Type B pancreatic cell (in vitro differentiated cells): ENCODE data around the gene TCF7L2. TPM values are rescaled to one million over a fixed set of nuclear protein-coding genes. Genes with fewer than 3 reads are reported as not detected.
"Not testable (repeated sequence)": the region's sequence is repeated elsewhere in the genome, so short reads cannot be mapped to it uniquely, and the experiment has no call there.

Experiments used
- DNase-seq: peaks from one replicate; pipeline ENCODE4 v3.0.0; 2021; ENCODE audit warnings: mixed read lengths; ENCODE audit not compliant: unreplicated experiment; ENCODE audit errors: extremely low spot score
- H3K27ac Mint-ChIP-seq: 2 replicates; pipeline ENCODE4 v1.8.0; 2021; ENCODE audit warnings: mild to moderate bottlenecking, mixed read lengths
- H3K27me3 Mint-ChIP-seq: 2 replicates; pipeline ENCODE4 v1.8.0; 2021; ENCODE audit warnings: mixed read lengths
- H3K36me3 Mint-ChIP-seq: 2 replicates; pipeline ENCODE4 v1.8.0; 2021; ENCODE audit warnings: mixed read lengths
- H3K4me1 Mint-ChIP-seq: one replicate; pipeline ENCODE4 v1.8.0; 2021; ENCODE audit warnings: mixed read lengths; ENCODE audit not compliant: unreplicated experiment
- H3K4me3 Mint-ChIP-seq: 2 replicates; pipeline ENCODE4 v1.8.0; 2021; ENCODE audit warnings: mild to moderate bottlenecking, mixed read lengths
- H3K9me3 Mint-ChIP-seq: 2 replicates; pipeline ENCODE4 v1.8.0; 2021; ENCODE audit warnings: mixed read lengths
- total RNA-seq: library from RNA; stranded (reverse); gene quantifications from 2 replicates; pipeline ENCODE4 v1.2.1, GENCODE V29; 2021; ENCODE audit warnings: low replicate concordance
- TF ChIP-seq, protein P1 (sequence below): fragments of 200-600 bp; sonication (generic); conservative IDR thresholded peaks from 2 replicates; pipeline ENCODE4 v1.5.0; 2021; ENCODE audit warnings: antibody characterized with exemption, mild to moderate bottlenecking

Gene TCF7L2
- total RNA-seq, 1 donor from 2014 or later = 39.7 TPM

DNA sequence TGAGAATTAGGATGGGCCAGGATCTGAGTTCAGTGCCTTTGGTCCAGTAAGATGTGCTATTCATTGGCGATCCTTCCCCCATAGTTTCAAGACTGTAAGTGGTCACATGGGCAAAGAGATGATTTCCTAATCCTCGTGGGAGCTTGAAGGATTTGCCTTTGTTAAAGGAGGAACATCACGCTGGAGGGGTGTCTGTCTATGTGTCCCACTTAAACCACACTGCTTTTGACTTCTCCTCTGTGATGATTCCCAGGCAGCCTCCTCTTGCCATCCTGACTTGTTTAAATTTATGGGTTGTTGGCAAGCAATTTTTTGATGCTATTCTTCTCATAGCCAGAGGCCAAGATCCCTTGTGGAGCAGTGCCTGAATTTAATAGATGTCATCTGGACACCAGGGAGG is 154.0 kb downstream of the TCF7L2 start:
- Mint-ChIP-seq H3K36me3 (peaks cover 30% of the 10 kb centered on the region), H3K27me3 (no peaks in the 10 kb centered on the region), H3K9me3 (no peaks in the 10 kb centered on the region), H3K4me1 (peaks cover 60% of the 10 kb centered on the region), H3K27ac (no peak overlapping the region), H3K4me3 (no peak overlapping the region)
- TF ChIP-seq, protein P1, sequence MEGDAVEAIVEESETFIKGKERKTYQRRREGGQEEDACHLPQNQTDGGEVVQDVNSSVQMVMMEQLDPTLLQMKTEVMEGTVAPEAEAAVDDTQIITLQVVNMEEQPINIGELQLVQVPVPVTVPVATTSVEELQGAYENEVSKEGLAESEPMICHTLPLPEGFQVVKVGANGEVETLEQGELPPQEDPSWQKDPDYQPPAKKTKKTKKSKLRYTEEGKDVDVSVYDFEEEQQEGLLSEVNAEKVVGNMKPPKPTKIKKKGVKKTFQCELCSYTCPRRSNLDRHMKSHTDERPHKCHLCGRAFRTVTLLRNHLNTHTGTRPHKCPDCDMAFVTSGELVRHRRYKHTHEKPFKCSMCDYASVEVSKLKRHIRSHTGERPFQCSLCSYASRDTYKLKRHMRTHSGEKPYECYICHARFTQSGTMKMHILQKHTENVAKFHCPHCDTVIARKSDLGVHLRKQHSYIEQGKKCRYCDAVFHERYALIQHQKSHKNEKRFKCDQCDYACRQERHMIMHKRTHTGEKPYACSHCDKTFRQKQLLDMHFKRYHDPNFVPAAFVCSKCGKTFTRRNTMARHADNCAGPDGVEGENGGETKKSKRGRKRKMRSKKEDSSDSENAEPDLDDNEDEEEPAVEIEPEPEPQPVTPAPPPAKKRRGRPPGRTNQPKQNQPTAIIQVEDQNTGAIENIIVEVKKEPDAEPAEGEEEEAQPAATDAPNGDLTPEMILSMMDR = no peak
- DNase-seq = no peak

DNA sequence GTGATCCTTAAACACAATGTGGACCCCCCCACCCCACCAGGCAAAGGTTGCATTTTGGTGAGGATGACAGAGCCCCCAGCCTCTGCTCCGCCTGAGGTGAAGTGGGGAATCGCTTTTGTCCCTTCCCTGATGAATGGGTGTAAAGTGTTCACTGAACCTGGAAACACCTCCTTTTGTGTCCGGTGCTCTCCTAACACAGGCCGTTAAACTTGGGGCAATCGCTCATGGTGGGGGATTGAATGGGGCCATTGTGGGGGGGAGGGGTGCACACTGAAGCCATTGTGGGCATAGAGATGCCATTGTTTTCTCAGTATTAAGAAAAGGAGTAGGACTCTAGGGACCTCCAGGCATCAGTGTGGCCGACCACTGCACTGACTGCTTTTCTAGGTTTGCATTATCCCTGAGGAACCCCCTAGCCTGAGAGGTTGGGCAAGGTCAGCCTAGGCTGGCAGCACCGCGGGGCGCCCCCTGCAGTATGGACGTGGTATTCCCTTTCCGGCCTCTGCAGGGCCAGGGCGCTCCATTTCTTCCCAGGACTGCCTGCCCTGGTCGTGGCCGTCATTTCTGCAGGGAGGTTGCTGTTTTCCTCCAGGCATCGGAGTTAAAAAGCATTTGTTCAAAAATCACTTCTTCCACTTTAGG is 158.3 kb downstream of the TCF7L2 start:
- Mint-ChIP-seq H3K9me3 (no peaks in the 10 kb centered on the region), H3K27me3 (no peaks in the 10 kb centered on the region), H3K4me1 (peaks cover 57% of the 10 kb centered on the region), H3K4me3 (no peak overlapping the region), H3K36me3 (peaks cover 15% of the 10 kb centered on the region), H3K27ac (no peak overlapping the region)
- TF ChIP-seq, protein P1 = peak; percentile 84
- DNase-seq = no peak

DNA sequence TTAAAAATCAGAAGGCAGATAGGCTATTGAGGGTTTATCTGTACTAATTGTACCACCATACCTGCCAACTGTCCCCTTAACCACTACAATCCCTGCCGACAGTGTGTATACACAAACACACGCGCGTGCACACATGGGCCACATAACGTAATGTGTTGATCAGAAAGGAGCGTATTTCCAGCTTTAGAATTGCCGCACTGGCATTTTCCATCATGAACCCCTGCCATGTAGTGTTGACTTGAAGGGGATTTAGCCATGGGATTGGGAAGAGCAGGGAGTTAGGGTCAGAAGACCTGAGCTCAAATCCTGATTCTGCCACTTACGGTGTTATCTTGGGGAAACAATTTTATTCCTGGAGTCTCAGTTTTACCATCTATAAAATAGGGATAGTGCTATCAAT is 158.9 kb downstream of the TCF7L2 start:
- no peak for DNase-seq
- Mint-ChIP-seq H3K27ac (peak overlapping the region; percentile 76), H3K9me3 (no peaks in the 10 kb centered on the region), H3K4me3 (no peak overlapping the region), H3K4me1 (peaks cover 56% of the 10 kb centered on the region), H3K27me3 (no peaks in the 10 kb centered on the region), H3K36me3 (peaks cover 15% of the 10 kb centered on the region)
- TF ChIP-seq, protein P1 = no peak

DNA sequence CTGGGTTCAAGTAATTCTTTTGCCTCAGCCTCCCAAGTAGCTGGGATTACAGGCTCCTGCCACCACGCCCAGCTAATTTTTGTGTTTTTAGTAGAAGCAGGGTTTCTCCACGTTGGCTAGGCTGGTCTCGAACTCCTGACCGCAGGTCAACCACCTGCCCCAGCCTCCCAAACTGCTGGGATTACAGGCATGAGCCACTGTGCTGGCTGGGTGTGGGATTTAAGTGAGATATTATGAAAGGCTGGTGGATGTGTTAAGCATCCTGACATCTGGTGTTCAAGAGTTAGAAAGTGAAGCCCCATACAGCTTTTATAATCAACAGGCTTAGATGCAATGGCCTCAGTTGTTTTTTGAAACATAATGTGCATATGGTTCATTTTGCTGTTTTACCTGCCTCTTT is 159.4 kb downstream of the TCF7L2 start:
- H3K9me3 Mint-ChIP-seq, H3K27ac Mint-ChIP-seq, H3K27me3 Mint-ChIP-seq, DNase-seq, H3K4me3 Mint-ChIP-seq: not testable (repeated sequence)
- peaks cover 15% of the 10 kb centered on the region for H3K36me3 Mint-ChIP-seq
- peaks cover 53% of the 10 kb centered on the region for H3K4me1 Mint-ChIP-seq

DNA sequence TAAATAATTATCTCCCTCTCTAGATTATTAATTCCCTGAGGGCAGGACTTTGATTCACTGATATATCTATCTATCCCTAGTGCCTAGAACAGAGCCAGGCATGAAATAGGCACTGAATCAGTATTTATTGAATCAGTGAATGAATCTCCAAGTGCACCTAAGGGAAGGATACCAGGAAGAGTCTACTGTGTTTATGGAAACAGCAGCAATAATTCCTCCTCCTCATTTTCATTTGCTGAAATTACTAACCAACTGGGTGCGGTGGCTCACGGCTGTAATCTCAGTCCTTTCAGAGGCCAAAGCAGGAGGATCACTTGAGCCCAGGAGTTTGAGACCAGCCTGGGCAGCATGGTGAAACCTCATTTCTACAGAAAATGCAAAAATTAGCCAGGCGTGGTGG is 161.2 kb downstream of the TCF7L2 start:
- H3K4me1 Mint-ChIP-seq = peaks cover 46% of the 10 kb centered on the region
- no peak for DNase-seq
- H3K27me3 Mint-ChIP-seq = no peaks in the 10 kb centered on the region
- no peaks in the 10 kb centered on the region for H3K9me3 Mint-ChIP-seq
- TF ChIP-seq, protein P1 = no peak
- no peak overlapping the region for H3K27ac Mint-ChIP-seq
- H3K4me3 Mint-ChIP-seq = no peak overlapping the region
- peaks cover 5% of the 10 kb centered on the region for H3K36me3 Mint-ChIP-seq

DNA sequence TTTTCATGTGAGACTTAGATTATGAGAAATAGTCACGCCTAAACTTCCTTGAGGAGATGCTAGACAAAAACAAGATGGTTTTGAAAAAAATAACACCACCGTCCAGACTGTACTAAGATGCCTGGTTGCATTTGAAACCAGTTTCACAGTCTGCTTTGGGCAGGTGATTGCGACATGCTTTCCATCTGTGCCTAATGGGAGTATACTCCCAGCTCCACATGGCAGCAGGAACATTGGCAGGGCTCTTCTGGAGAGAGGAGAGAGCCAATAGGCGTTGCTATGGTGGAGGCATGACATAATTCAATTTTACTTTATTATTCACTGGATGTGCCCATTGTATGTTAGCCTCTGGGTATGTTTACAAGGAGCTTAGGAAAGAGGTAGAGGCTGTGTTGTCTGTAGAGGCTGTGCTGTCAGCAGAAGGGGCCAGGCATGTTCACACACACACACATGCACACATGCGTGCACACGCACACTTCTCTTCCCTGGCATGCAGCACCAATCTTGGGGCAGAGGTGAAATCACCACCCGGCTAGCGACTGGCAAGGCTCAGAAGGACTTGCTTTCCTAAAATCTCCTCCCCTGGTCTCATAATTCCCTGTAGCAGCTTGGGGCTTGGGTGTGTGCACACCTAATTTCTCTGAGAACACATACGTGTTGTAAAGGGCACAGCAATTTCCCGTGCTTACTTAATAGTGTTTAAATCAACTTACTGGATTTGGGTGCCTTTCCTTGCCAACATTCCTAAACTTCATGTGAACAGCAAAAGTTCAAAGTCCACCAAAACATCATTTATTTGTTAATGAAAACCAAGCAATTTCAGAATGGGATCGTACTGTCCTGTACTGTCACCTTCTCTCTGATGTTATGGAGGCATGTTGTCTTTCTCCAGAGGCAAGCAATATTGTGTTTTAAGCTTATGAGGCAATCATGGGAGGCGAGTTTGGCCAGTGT is 162.1 kb downstream of the TCF7L2 start:
- TF ChIP-seq, protein P1 = no peak
- Mint-ChIP-seq H3K27me3 (no peaks in the 10 kb centered on the region), H3K9me3 (no peaks in the 10 kb centered on the region), H3K27ac (no peak overlapping the region), H3K36me3 (no peaks in the 10 kb centered on the region), H3K4me3 (no peak overlapping the region), H3K4me1 (peaks cover 45% of the 10 kb centered on the region)
- no peak for DNase-seq
